H9 (cell line): Measurements from ENCODE around the gene NKAIN2. TPM values are rescaled to one million over a fixed set of nuclear protein-coding genes. Genes with fewer than 3 reads are reported as not detected.

Source experiments
- DNase-seq: peaks from one replicate; pipeline ENCODE4 v3.0.0-alpha.2; 2017
- H2AFZ ChIP-seq: one replicate; pipeline ENCODE4 v1.6.1; 2013; ENCODE audit warnings: mild to moderate bottlenecking, low read length, control low read depth, moderate library complexity
- H2AK5ac ChIP-seq: 2 replicates; pipeline ENCODE4 v1.6.1; 2013; ENCODE audit warnings: low read length, control low read depth, mixed read lengths; ENCODE audit not compliant: insufficient read length
- H2BK120ac ChIP-seq: one replicate; pipeline ENCODE4 v1.6.1; 2013; ENCODE audit warnings: low read depth, mild to moderate bottlenecking, low read length, control low read depth, inconsistent platforms; ENCODE audit not compliant: poor library complexity, severe bottlenecking
- H2BK12ac ChIP-seq: 2 replicates; pipeline ENCODE4 v1.6.1; 2013; ENCODE audit warnings: low read length, control low read depth, mixed read lengths, low read depth; ENCODE audit not compliant: insufficient read length
- H2BK15ac ChIP-seq: 2 replicates; pipeline ENCODE4 v1.6.1; 2013; ENCODE audit warnings: low read depth, low read length, control low read depth
- H2BK20ac ChIP-seq: one replicate; pipeline ENCODE4 v1.6.1; 2013; ENCODE audit warnings: low read depth, mild to moderate bottlenecking, low read length, control low read depth, inconsistent platforms; ENCODE audit not compliant: poor library complexity, severe bottlenecking
- H2BK5ac ChIP-seq: 2 replicates; pipeline ENCODE4 v1.6.1; 2013; ENCODE audit warnings: low read length, control low read depth, mixed read lengths; ENCODE audit not compliant: insufficient read length
- H3K14ac ChIP-seq: 2 replicates; pipeline ENCODE4 v1.6.1; 2013; ENCODE audit warnings: low read length, control low read depth; ENCODE audit not compliant: insufficient read depth
- H3K18ac ChIP-seq: 2 replicates; pipeline ENCODE4 v1.6.1; 2013; ENCODE audit warnings: low read depth, mild to moderate bottlenecking, mixed read lengths, low read length, control low read depth; ENCODE audit not compliant: insufficient read length
- H3K23ac ChIP-seq: 2 replicates; pipeline ENCODE4 v1.6.1; 2013; ENCODE audit warnings: low read length, control low read depth, mixed read lengths, low read depth; ENCODE audit not compliant: insufficient read length
- H3K23me2 ChIP-seq: 2 replicates; pipeline ENCODE4 v1.6.1; 2013; ENCODE audit warnings: low read depth, mild to moderate bottlenecking, mixed read lengths, low read length, control low read depth; ENCODE audit not compliant: insufficient read length, poor library complexity, severe bottlenecking
- H3K27ac ChIP-seq: 2 replicates; pipeline ENCODE4 v1.5.1; 2013; ENCODE audit warnings: low read length, control low read depth, mixed read lengths, low read depth; ENCODE audit not compliant: insufficient read length
- H3K27me3 ChIP-seq: 2 replicates; pipeline ENCODE4 v1.6.1; 2013; ENCODE audit warnings: low read length, control low read depth, inconsistent platforms; ENCODE audit not compliant: insufficient read depth
- H3K4ac ChIP-seq: 2 replicates; pipeline ENCODE4 v1.6.1; 2013; ENCODE audit warnings: low read depth, mild to moderate bottlenecking, control low read depth, inconsistent platforms, low read length, moderate library complexity
- H3K4me1 ChIP-seq: 2 replicates; pipeline ENCODE4 v1.6.1; 2013; ENCODE audit warnings: low read length, control low read depth, inconsistent platforms; ENCODE audit not compliant: insufficient read depth
- H3K4me2 ChIP-seq: 2 replicates; pipeline ENCODE4 v1.6.1; 2013; ENCODE audit warnings: low read length, control low read depth, mixed read lengths; ENCODE audit not compliant: insufficient read length, insufficient read depth
- H3K56ac ChIP-seq: 2 replicates; pipeline ENCODE4 v1.6.1; 2013; ENCODE audit warnings: low read depth, mild to moderate bottlenecking, mixed read lengths, low read length, control low read depth; ENCODE audit not compliant: insufficient read length
- H3K79me1 ChIP-seq: 2 replicates; pipeline ENCODE4 v1.6.1; 2013; ENCODE audit warnings: low read depth, mild to moderate bottlenecking, moderate library complexity, low read length, control low read depth, inconsistent platforms; ENCODE audit not compliant: insufficient read depth, poor library complexity, severe bottlenecking
- H3K79me2 ChIP-seq: 2 replicates; pipeline ENCODE4 v1.6.1; 2013; ENCODE audit warnings: low read length, control low read depth, inconsistent platforms; ENCODE audit not compliant: insufficient read depth
- H3K9ac ChIP-seq: 2 replicates; pipeline ENCODE4 v1.6.1; 2013; ENCODE audit warnings: low read length, control low read depth, mixed read lengths; ENCODE audit not compliant: insufficient read length; ENCODE audit errors: extremely low read depth
- H3K9me3 ChIP-seq: one replicate; pipeline ENCODE4 v1.6.1; 2013; ENCODE audit warnings: low read depth, low read length, inconsistent platforms; ENCODE audit not compliant: control insufficient read depth
- H3T11ph ChIP-seq: one replicate; pipeline ENCODE4 v1.6.1; 2013; ENCODE audit warnings: mild to moderate bottlenecking, low read length, control low read depth, inconsistent platforms
- H4K20me1 ChIP-seq: one replicate; pipeline ENCODE4 v1.6.1; 2013; ENCODE audit not compliant: control insufficient read depth, insufficient read length, insufficient read depth
- H4K5ac ChIP-seq: 2 replicates; pipeline ENCODE4 v1.6.1; 2013; ENCODE audit warnings: low read depth, mild to moderate bottlenecking, mixed read lengths, low read length, control low read depth; ENCODE audit not compliant: insufficient read length
- H4K8ac ChIP-seq: replicated peaks from 2 replicates; pipeline ENCODE4 v1.6.1; 2013; ENCODE audit warnings: low read length, control low read depth, mixed read lengths, low read depth; ENCODE audit not compliant: insufficient read length
- H4K91ac ChIP-seq: 2 replicates; pipeline ENCODE4 v1.6.1; 2013; ENCODE audit warnings: low read depth, mild to moderate bottlenecking, moderate library complexity, mixed read lengths, low read length, control low read depth; ENCODE audit not compliant: insufficient read length
- H3K27ac Mint-ChIP-seq, 3 experiments: 2 replicates in 2 of 3; 3 replicates in 1 of 3; pipeline ENCODE4 v1.8.0; 2020 to 2021; ENCODE audit warnings: mixed read lengths in 3 of 3, mild to moderate bottlenecking in 1 of 3, moderate library complexity in 1 of 3
- H3K27me3 Mint-ChIP-seq: 2 replicates; pipeline ENCODE4 v1.8.0; 2021; ENCODE audit warnings: low read depth, mild to moderate bottlenecking, moderate library complexity, mixed read lengths
- H3K36me3 Mint-ChIP-seq, 3 experiments: 2 replicates in 2 of 3; 3 replicates in 1 of 3; pipeline ENCODE4 v1.8.0; 2020 to 2021; ENCODE audit warnings: low read depth in 3 of 3, mixed read lengths in 3 of 3; ENCODE audit not compliant: insufficient read depth in 1 of 3
- H3K4me1 Mint-ChIP-seq, 2 experiments: 2 replicates each; pipeline ENCODE4 v1.8.0; 2020; ENCODE audit warnings: mixed read lengths in 2 of 2
- H3K4me3 Mint-ChIP-seq, 2 experiments: 2 replicates in 1 of 2; 3 replicates in 1 of 2; pipeline ENCODE4 v1.8.0; 2020 to 2021; ENCODE audit warnings: mild to moderate bottlenecking in 2 of 2, mixed read lengths in 2 of 2, moderate library complexity in 1 of 2
- H3K9me3 Mint-ChIP-seq, 2 experiments: 2 replicates in 1 of 2; 3 replicates in 1 of 2; pipeline ENCODE4 v1.8.0; 2020; ENCODE audit warnings: mild to moderate bottlenecking in 2 of 2, mixed read lengths in 2 of 2, moderate library complexity in 1 of 2
- CTCF ChIP-seq: fragments of 200-600 bp; sonication (generic); conservative IDR thresholded peaks from 3 replicates; pipeline ENCODE4 v1.8.0; 2021; ENCODE audit warnings: antibody characterized with exemption, mild to moderate bottlenecking
- WGBS: extraction: QIAGEN DNeasy Blood & Tissue Kit; methylation state at CpG from one replicate; pipeline ENCODE4 v1.1.7; 2013; ENCODE audit warnings: missing lambda C conversion rate, low lambda C conversion rate, mixed read lengths; ENCODE audit not compliant: insufficient read length; ENCODE audit errors: extremely low coverage; 5-methylcytosine and 5-hydroxymethylcytosine counted together
- total RNA-seq: library from RNA; stranded (reverse); gene quantifications from 2 replicates; pipeline ENCODE4 v1.2.1, GENCODE V29; 2021

Gene NKAIN2
- total RNA-seq, 1 experiment from 2014 or later, result 0.17 TPM

GRCh38 chr6:124373386-124373785 is 569.7 kb downstream of the NKAIN2 start:
- Histone ChIP-seq H3K27ac (no peak overlapping the region), H3K9ac (no peak overlapping the region), H3K79me2 (no peaks in the 10 kb centered on the region), H3T11ph (no peak overlapping the region), H4K5ac (no peak overlapping the region), H3K4ac (no peak overlapping the region), H3K23me2 (no peaks in the 10 kb centered on the region), H2AK5ac (no peak overlapping the region), H3K4me1 (no peaks in the 10 kb centered on the region), H2AFZ (no peak overlapping the region), H2BK5ac (no peak overlapping the region), H3K27me3 (no peaks in the 10 kb centered on the region), H4K8ac (no peak overlapping the region), H2BK120ac (no peak overlapping the region), H3K4me2 (no peak overlapping the region), H3K18ac (no peak overlapping the region), H2BK20ac (no peak overlapping the region), H4K20me1 (no peaks in the 10 kb centered on the region), H4K91ac (no peak overlapping the region), H3K56ac (no peak overlapping the region), H3K79me1 (no peaks in the 10 kb centered on the region), H2BK12ac (no peak overlapping the region), H3K23ac (no peak overlapping the region), H3K9me3 (no peaks in the 10 kb centered on the region), H2BK15ac (no peak overlapping the region), H3K14ac (no peak overlapping the region)
- Mint-ChIP-seq H3K4me1 (peaks cover 13 to 15% of the 10 kb centered on the region in 2 experiments), H3K27ac (no peak overlapping the region; a peak in 1 of 7 replicates), H3K36me3 (no peaks in the 10 kb centered on the region), H3K4me3 (no peak overlapping the region), H3K9me3 (no peaks in the 10 kb centered on the region), H3K27me3 (no peaks in the 10 kb centered on the region)
- no peak for DNase-seq
- WGBS, result no CpG with 5 or more reads among the region's 1 CpG
- no peak for TF ChIP-seq CTCF
